NK-92 (cell line): ENCODE data around the gene METRNL.
"Not testable (repeated sequence)": the region's sequence is repeated elsewhere in the genome, so short reads cannot be mapped to it uniquely, and the experiment has no call there.

ENCODE experiments used
- DNase-seq: peaks from one replicate; lab custom pipeline; 2025; ENCODE audit not compliant: unreplicated experiment; lab: John Stamatoyannopoulos, UW

METRNL gene

DNA sequence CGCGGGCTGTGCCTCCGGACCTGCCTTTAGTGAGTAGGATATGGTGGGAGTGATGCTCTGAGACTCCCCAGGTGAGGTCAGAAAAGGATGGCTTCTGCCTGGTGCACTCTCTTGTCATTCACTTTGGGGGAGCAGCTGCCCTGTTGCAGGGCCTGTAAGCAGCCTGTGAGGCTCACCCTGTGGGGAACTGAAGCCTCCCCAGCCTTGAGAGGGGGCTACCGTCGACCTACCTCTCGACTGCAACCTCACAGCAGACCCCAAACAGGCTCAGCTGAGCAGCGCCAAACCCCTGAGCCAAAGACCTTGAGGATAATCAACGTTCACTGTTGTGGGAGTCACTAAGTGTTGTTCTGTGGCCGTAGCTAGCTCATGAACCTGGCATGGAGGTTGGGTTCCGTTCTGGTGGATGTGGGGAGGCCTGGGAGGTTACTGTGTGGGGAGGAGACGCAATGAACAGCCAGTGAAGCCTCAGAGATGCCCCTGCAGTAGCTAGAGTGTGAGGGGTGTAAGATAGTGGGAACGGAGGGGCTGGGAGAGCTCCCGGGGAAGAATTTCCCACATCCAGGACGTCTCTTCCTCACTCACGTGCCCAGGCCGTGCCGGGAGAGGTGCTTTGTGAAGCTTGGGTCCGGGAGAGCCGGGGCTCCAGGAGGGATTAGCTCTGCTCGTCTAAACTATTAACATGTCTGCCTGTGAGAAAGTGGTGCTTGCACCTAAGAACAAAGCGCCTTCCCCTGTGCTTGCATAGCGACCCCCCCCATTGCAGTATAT is 38.8 kb downstream of the METRNL start:
- no peak for DNase-seq

GRCh38 chr17:83119987-83120864 is 40.8 kb downstream of the METRNL start:
- no peak for DNase-seq

DNA sequence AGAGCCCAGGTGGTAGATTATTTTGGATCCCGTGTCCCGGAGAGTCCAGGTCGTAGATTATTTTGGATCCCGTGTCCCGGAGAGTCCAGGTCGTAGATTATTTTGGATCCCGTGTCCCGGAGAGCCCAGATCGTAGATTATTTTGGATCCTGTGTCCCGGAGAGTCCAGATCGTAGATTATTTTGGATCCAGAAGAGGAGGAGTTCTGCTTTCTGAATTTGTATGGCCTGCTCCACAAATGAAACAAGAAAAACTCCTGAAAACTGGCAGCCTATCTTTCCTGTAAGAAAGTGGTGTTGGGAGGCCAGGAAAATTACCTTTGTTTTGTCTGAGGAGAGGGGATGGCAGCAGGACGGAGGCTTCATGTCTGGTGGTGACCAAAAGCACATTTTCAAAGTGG is 42.1 kb downstream of the METRNL start:
- DNase-seq = not testable (repeated sequence)

GRCh38 chr17:83121921-83122820 is 42.8 kb downstream of the METRNL start:
- no peak for DNase-seq

DNA sequence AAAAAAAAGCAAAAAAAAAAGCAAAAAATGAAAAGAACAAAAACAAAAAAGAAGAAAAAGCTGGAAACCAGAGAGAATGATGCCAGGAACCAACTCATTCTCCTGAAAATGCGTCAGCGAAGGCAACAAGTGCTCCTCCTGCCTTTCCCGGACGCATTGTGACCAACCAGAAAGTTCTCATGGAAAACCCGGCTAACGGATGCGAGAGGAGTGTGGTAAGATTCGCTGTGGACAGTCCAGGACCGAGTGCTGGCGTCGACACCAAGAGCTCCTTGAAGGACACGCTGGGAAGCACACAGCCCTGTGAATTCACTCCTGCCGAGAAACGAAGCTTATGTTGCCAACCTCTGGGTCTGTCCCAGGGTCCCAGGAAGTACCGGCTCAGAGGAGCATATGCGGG is 43.4 kb downstream of the METRNL start:
- DNase-seq = no peak

GRCh38 chr17:83123896-83124801 is 44.7 kb downstream of the METRNL start:
- no peak for DNase-seq

DNA sequence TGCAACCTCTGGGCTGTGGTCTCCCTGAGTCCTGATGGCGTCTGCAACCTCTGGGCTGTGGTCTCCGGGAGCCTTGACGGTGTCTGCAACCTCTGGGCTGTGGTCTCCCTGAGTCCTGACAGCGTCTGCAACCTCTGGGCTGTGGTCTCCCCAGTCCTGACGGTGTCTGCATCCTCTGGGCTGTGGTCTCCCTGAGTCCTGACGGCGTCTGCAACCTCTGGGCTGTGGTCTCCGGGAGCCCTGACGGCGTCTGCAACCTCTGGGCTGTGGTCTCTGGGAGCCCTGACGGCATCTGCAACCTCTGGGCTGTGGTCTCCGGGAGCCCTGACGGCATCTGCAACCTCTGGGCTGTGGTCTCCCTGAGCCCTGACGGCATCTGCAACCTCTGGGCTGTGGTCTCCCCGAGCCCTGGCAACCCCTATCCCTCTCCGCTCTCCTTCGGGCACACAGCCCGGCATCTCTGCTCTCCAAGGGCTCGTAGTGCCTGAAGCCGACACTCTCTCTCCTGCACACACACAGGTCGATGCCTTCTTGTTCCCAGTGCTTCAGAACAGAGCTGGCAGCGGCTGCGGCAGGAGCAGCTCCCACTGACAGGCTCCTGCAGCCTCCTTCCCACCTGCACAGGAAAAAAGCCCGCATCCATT is 45.6 kb downstream of the METRNL start:
- no peak for DNase-seq

DNA sequence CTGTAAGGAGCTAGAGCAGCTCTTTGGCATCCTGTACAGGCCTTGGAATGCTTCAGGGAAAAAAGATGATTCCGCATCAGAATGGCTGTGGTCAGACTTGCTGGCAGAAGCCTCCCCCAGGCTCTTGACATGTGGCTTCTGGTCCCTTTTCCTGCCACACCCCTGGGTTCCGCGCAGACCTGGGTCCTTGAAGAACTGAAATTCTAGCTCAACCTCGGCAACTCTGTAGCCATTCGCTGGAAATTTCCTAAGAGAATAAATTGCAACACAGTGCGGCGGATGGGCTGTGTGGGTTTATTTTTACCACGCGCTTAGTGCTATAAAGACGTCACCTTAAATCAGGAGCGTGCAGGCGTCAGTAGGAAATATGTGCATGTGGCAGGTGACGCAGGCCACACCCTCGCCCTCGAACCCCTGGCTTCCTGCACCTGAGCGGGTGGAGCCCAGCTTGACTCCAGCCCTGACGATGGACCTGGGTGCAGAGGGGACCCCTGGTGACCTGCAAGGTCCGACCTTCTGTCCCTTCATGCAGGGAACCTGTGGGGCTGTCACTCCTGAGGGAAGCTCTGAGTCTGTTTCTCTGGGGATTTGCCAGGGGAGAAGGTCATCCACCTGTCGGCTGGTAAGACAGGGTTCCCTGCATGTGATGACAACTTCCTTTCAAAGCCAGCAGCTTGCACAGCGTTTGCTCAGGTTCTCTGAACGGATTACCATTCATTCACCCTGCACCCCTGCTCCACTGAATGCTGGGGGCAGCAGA is 46.3 kb downstream of the METRNL start:
- DNase-seq = no peak

DNA sequence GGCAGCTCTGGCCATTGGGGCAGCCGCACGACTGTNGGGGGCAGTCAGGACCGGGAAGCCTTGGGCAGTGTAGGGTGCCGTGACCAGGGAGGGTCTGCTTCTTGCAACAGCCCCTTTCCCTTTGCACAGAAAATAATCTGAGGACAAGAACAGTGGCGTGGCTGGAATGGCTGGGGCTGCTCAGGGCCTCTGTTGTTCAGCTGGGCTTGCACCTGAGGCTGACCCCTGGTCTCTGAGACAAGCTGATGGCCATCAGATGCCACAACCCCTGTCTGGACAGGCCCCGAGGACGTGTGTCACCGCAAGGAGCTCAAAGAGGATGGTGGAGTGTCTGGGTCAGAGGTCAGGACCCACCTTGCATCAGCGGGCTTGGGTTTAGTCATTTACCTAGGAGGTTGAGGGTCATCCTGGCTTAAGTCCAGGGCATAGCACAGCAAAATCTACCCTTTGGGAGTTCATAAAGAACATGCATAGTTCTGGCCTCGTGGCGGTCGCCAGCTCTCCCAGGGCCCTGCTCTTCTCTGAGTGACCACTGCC is 46.9 kb downstream of the METRNL start:
- no peak for DNase-seq

DNA sequence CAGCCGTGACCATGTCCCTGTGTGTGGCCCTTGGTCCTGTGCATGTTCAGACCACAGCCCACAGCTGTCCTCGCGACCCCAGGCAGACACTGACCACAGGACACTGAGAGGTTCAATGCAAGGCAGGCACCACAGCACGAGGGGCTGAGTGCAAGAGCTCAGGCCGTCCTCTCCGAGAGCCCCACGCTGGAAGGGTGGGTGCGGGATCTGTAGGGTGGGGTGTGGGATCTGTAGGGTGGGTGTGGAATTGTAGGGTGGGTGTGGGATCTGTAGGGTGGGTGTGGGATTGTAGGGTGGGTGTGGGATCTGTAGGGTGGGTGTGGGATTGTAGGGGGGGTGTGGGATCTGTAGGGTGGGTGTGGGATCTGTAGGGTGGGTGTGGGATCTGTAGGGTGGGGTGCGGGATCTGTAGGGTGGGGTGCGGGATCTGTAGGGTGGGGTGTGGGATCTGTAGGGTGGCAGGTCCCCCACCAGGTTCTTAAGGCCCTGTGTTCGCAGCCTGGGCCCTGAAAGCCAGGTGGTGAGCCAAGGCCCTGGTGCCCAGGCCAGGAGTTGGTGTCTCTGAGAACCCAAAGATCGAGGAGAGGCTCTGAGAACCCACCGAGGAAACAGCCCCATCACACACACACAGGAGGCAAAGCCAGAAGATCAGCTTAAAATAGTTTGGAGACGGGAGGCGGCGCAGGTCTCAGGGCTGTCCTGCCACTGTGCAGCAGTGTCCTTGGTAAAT is 48.2 kb downstream of the METRNL start:
- no peak for DNase-seq

DNA sequence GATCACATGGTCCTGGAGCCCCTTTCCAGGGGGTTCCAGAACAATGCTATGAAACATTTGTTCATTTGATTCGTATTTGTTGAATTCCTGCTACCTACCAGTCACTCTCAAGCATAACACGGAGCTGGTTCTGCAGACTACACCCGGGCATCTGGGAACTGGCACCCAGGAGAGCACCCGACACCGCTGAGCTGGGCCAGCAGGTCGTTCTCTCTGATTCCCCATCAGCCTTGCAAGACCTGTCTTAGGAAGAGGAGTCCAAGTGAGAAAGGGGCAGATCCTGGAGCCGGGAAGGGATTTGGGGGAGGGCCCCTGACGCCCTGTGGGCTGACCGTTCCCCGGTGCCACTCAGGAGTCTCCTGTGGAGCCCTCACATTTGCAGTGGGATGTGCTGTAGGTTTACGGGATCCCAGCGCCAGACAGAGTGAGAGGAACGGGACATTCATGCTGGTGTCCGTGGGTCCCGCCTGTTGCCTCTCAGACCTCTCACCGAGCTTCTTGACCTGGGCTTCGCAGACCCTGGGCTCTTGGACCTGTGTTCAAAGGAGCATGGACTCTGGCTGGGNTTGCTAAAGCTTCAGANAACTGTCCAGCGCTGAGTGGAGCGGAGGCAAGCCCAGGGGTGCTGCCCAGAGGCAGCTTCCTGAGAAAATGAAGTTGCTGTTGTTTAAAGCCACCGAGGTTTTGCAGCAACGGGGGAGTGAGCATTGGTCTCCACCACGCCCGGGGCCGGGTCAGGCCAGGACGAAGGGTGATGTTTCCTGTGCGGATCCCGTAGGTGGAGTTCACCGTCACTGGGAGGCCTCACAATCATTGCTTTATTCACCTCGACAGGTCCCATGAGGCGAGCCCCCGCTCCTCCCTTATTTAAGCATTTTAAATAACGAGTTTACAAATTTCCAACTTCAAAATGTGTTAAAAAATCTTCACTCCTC is 49.2 kb downstream of the METRNL start:
- no peak for DNase-seq

- DNase-seq = no peak
Observed at GRCh38 chr17:83129676-83130075, 50.3 kb downstream of the METRNL start.

DNA sequence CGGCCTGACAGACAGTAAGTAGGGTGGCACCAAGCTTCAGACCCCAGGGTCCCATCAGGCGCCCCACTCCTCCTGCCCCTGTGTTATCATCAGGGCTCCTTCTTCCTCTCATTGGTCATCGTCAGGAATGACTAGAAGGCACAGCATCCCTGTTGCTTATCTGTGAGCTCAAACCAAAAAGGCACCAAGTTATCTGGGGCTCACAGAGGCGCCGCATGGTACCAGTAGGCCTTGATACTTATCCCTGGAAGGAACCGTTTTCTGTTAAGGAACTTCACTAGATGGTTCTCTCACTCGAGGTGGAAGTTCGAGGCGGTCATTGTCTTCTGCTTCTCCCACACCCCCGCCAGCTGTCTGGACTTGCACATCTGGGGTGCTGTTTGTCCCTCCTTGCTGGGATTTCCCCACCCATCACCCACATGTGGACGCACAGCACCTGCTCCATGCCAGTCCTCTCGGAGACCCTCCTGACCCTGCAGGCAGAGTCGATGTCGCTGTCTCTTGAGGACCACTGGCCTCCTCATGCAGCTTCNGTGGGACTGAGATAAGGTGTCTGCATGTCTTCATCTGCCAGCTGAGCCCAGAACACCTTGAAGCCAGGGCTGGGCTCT is 52.1 kb downstream of the METRNL start:
- DNase-seq = no peak

DNA sequence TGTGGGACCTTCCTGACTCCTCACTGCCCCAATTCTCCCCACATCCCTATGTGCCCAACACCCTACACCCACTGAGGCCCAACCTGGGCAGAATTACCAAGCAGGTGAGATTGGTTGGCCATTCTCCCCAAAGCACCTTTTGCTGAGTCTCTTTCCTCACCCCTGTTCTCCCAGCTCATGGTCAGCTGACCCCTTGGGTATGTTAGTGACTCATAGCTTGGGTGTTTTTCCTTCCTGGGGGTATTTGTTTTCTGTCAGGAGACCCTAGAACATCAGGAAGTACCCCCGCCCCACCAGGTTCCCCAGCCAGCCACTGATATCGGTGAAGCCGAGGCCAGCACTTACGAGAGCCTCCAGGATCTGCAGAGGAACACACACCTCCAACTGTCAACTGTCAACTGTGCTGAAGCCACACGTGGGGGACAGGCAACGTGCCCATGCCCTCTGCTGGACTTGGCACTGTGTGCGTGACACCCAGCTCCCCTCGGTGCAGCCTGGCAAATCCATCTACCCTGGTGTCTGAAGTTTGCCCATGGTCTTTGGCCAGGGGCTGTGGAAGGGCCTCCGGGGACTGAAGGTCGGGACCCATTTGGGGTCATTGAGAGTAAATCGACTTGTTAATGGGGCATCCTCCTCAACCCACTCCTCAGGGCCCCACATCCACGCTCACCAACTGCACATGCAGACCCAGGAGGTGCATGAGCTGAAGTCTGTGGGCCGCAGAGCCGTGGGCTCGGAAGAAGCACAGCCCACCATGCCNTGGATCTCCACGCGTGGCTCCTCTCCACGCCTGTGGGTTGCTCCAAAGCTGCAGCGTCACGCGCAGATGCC is 53.1 kb downstream of the METRNL start:
- no peak for DNase-seq

- no peak for DNase-seq
Observed at GRCh38 chr17:83133302-83134121, 54.1 kb downstream of the METRNL start.
